ENCODE data around the gene AFF2.

DNA sequence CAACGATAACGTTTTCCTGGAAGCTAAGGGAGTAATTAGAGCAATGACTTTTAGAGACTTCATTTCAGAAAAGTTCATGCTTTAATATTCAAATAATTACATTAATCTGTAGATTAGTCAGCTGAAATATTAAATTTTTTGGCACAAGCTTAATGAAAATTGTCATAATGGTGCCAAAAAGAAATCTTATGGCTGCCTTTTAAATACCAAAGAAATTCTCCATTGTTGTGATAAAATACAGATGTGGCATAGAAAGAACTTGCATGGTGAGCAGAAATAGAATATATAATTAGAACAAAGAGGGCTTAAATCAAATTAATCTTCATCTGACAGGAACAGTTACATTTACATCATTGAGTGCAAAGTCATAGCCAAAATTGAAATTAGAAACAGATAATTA, 263.5 kb downstream of the AFF2 start:
- TF ChIP-seq, protein P1, sequence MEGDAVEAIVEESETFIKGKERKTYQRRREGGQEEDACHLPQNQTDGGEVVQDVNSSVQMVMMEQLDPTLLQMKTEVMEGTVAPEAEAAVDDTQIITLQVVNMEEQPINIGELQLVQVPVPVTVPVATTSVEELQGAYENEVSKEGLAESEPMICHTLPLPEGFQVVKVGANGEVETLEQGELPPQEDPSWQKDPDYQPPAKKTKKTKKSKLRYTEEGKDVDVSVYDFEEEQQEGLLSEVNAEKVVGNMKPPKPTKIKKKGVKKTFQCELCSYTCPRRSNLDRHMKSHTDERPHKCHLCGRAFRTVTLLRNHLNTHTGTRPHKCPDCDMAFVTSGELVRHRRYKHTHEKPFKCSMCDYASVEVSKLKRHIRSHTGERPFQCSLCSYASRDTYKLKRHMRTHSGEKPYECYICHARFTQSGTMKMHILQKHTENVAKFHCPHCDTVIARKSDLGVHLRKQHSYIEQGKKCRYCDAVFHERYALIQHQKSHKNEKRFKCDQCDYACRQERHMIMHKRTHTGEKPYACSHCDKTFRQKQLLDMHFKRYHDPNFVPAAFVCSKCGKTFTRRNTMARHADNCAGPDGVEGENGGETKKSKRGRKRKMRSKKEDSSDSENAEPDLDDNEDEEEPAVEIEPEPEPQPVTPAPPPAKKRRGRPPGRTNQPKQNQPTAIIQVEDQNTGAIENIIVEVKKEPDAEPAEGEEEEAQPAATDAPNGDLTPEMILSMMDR (IDR thresholded peaks at IDR 0.05): no peak
- TF ChIP-seq POLR2A (IDR thresholded peaks at IDR 0.05): no peak

Measured in esophagus squamous epithelium (tissue), 4 donors.